Measurements from ENCODE around the gene PDE6B. TPM values are rescaled to one million over a fixed set of nuclear protein-coding genes. Genes with fewer than 3 reads are reported as not detected.
"Not testable (repeated sequence)": the region's sequence is repeated elsewhere in the genome, so short reads cannot be mapped to it uniquely, and the experiment has no call there.

Gene PDE6B
- total and polyA plus RNA-seq, 7 donors, result 0.03 to 0.48 (median 0.31) TPM; not detected in 1

- Histone ChIP-seq H3K9me3 (no peaks in the 10 kb centered on the region), H3K27me3 (ENCODE audit: insufficient read depth in 3 of 3, low read length in 2 of 3) (no peaks in the 10 kb centered on the region), H3K4me1 (peaks cover 12% of the 10 kb centered on the region), H3K4me3 (peak overlapping the region; percentile 92), H3K27ac (no peak overlapping the region), H3K36me3 (ENCODE audit: insufficient read depth in 1 of 2, low read depth in 1 of 2) (no peaks in the 10 kb centered on the region)
- no peak for DNase-seq
- WGBS, 3 donors, result 92 to 100% (median 98%) methylated on average over 1 of the region's 1 CpG
- TF ChIP-seq, protein P1, sequence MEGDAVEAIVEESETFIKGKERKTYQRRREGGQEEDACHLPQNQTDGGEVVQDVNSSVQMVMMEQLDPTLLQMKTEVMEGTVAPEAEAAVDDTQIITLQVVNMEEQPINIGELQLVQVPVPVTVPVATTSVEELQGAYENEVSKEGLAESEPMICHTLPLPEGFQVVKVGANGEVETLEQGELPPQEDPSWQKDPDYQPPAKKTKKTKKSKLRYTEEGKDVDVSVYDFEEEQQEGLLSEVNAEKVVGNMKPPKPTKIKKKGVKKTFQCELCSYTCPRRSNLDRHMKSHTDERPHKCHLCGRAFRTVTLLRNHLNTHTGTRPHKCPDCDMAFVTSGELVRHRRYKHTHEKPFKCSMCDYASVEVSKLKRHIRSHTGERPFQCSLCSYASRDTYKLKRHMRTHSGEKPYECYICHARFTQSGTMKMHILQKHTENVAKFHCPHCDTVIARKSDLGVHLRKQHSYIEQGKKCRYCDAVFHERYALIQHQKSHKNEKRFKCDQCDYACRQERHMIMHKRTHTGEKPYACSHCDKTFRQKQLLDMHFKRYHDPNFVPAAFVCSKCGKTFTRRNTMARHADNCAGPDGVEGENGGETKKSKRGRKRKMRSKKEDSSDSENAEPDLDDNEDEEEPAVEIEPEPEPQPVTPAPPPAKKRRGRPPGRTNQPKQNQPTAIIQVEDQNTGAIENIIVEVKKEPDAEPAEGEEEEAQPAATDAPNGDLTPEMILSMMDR (IDR thresholded peaks at IDR 0.05), result no peak
- ATAC-seq, result no peak
- intact Hi-C loops (cut with DNase I), result no loop called here
Measured at GRCh38 chr4:704971-705277, 79.6 kb downstream of the PDE6B start.

DNA sequence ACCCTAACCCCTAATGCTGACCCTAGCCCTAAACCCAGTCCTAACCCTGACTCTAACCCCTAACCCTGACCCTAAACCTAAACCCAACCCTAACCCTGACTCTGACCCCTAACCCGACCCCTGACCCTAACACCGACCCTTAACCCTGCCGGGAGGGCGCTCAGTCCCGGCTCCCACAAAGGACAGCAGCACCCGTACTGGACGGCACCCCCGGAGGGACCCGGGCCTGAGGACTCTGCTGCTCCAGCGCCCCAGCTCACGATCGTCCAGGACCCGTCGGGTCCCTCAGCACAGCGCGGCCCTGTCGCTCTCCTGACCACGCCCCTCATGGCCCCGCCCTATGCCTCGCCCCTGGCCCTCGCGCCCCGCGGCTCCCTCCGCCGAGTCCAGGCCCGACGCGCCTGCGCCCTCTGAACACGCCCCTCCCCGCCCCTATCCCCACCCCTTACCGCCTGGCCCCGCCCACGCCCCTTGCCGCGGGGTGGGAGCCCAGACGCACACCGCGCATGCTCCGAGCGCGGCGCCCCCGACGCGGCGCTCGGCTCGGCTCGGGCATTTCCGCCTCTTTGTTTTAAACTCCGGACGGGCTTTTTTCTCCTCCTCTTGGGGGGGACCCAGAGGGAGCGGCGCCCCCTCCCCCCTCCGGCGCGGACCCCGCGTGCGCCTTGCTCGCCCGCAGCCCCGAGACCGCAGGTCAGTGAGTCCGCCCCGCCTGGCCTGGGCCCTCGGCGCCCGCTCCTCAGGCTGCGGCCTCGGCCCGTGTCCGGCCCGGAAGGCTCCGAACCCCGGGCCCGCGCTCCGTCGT is 80.1 kb downstream of the PDE6B start, which contains the start of gene PCGF3:
Gene PCGF3 (plus strand): TSS at position 555 of the 805 bp plus-strand sequence. CDS start 27,849 bp downstream, outside the sequence.
- ATAC-seq, result peak; percentile 98 to 99 (median 98)
- Histone ChIP-seq H3K27ac (peak within 1 kb of the TSS; percentile 90), H3K9me3 (no peaks in the 10 kb centered on the region), H3K4me1 (peaks cover 12% of the 10 kb centered on the region), H3K36me3 (ENCODE audit: insufficient read depth in 1 of 2, low read depth in 1 of 2) (peaks cover 0 to 4% of the 10 kb centered on the region in 2 donors), H3K27me3 (ENCODE audit: insufficient read depth in 3 of 3, low read length in 2 of 3) (no peaks in the 10 kb centered on the region), H3K4me3 (peak within 1 kb of the TSS; percentile 92)
- WGBS, 3 donors, result 2 to 3% (median 2%) methylated on average over 53 to 82 of the region's 82 CpGs
- peak; percentile 97 to 99 for DNase-seq
- TF ChIP-seq, protein P1 (IDR thresholded peaks at IDR 0.05), result no peak
- intact Hi-C loops (cut with DNase I), result no loop called here

- intact Hi-C loops (cut with DNase I); ATAC-seq: not testable (repeated sequence)
Measured at GRCh38 chr4:706083-706633, 80.8 kb downstream of the PDE6B start.

GRCh38 chr4:706834-707598 is 81.6 kb downstream of the PDE6B start:
- peaks cover 12% of the 10 kb centered on the region for H3K4me1 ChIP-seq
- no peaks in the 10 kb centered on the region for H3K9me3 ChIP-seq
- H3K27ac ChIP-seq, result no peak overlapping the region
- no peaks in the 10 kb centered on the region for H3K27me3 ChIP-seq (ENCODE audit: insufficient read depth in 3 of 3, low read length in 2 of 3)
- ATAC-seq (no peak), DNase-seq (no peak)
- peak overlapping the region; percentile 58 for H3K4me3 ChIP-seq
- intact Hi-C loops (cut with DNase I), result no loop called here
- peaks cover 0 to 4% of the 10 kb centered on the region in 2 donors for H3K36me3 ChIP-seq (ENCODE audit: insufficient read depth in 1 of 2, low read depth in 1 of 2)
- TF ChIP-seq, protein P1 (IDR thresholded peaks at IDR 0.05), result no peak
- 45 to 53% (median 49%) methylated on average over 14 to 21 of the region's 21 CpGs for WGBS, 3 donors

More at GRCh38 chr4:706083-706633, 80.8 kb downstream of the PDE6B start:
- H3K9me3 ChIP-seq; DNase-seq; H3K36me3 ChIP-seq (ENCODE audit: insufficient read depth in 1 of 2, low read depth in 1 of 2); H3K27me3 ChIP-seq (ENCODE audit: insufficient read depth in 3 of 3, low read length in 2 of 3): not testable (repeated sequence)
- Histone ChIP-seq H3K4me1 (peaks cover 12% of the 10 kb centered on the region), H3K4me3 (peak overlapping the region; percentile 92), H3K27ac (peak overlapping the region; percentile 90)
- WGBS, 3 donors, result 1 to 3% (median 2%) methylated on average over 14 to 21 of the region's 21 CpGs

Measured in psoas muscle (tissue), 8 donors.